T-cell (primary cell): ENCODE measurements around the gene GSTT2B. TPM values are rescaled to one million over a fixed set of nuclear protein-coding genes. Genes with fewer than 3 reads are reported as not detected.
"Not testable (repeated sequence)": the region's sequence is repeated elsewhere in the genome, so short reads cannot be mapped to it uniquely, and the experiment has no call there.

Source experiments
- ATAC-seq, 4 experiments: fragments of 200-7000 bp in 3 of 4; fragments of 150-1000 bp in 1 of 4; cut with Tn5 transposase; replicated peaks in 1 of 4; 1 replicate in 3 of 4; 2 replicates in 1 of 4; pipeline ENCODE4 v1.10.0; 2021; ENCODE audit warnings: moderate library complexity in 3 of 4, mild to moderate bottlenecking in 2 of 4, moderate number of reproducible peaks in 1 of 4
- CTCF ChIA-PET, 2 donors: fragments of 300-600 bp; sonication (Branson Sonifier 250); formaldehyde crosslinking; loops; one replicate each; lab custom pipeline; 2022; ENCODE audit warnings: antibody characterized with exemption in 2 of 2; lab: Charles Lee
- POLR2A ChIA-PET, 2 donors: fragments of 300-600 bp; sonication (Branson Sonifier 250); formaldehyde crosslinking; loops; one replicate each; lab custom pipeline; 2022; ENCODE audit warnings: antibody characterized with exemption in 2 of 2; lab: Charles Lee
- DNase-seq, 35 experiments: peaks; one replicate each; pipeline versions ENCODE4 v3.0.0 to v3.0.0-alpha.2; 2013 to 2023
- H3K27ac ChIP-seq: one replicate; pipeline ENCODE4 v1.5.1; 2013; ENCODE audit warnings: low read length
- H3K27me3 ChIP-seq, 2 experiments: replicated peaks in 1 of 2; 1 replicate in 1 of 2; 2 replicates in 1 of 2; pipeline versions ENCODE4 v1.6.1 to v1.7.0; 2013; ENCODE audit warnings: low read length in 1 of 2, mixed read lengths in 1 of 2; ENCODE audit not compliant: control insufficient read depth in 2 of 2, insufficient read depth in 2 of 2; ENCODE audit errors: extremely low read depth in 1 of 2
- H3K36me3 ChIP-seq, 2 donors: 1 replicate in 1 of 2; 2 replicates in 1 of 2; pipeline versions ENCODE4 v1.6.1 to v1.7.0; 2013; ENCODE audit warnings: low read length in 1 of 2; ENCODE audit not compliant: control insufficient read depth in 2 of 2, insufficient read depth in 1 of 2; ENCODE audit errors: extremely low read depth in 1 of 2
- H3K4me1 ChIP-seq, 2 experiments: 1 replicate in 1 of 2; 2 replicates in 1 of 2; pipeline versions ENCODE4 v1.6.1 to v1.7.0; 2013; ENCODE audit warnings: low read length in 2 of 2, mixed read lengths in 1 of 2; ENCODE audit not compliant: insufficient read depth in 2 of 2, control insufficient read depth in 1 of 2; ENCODE audit errors: extremely low read depth in 1 of 2
- H3K4me3 ChIP-seq, 2 donors: 1 replicate in 1 of 2; 2 replicates in 1 of 2; pipeline versions ENCODE4 v1.5.1 to v1.7.0; 2013; ENCODE audit warnings: mild to moderate bottlenecking in 2 of 2, low read length in 1 of 2, moderate library complexity in 1 of 2; ENCODE audit not compliant: control insufficient read depth in 1 of 2; ENCODE audit errors: extremely low read depth in 1 of 2
- H3K9me3 ChIP-seq: 2 replicates; pipeline ENCODE4 v1.7.0; 2013
- H3K27ac Mint-ChIP-seq, 2 donors: one replicate each; pipeline ENCODE4 v1.8.0; 2020 to 2021; ENCODE audit warnings: mild to moderate bottlenecking in 2 of 2, mixed read lengths in 2 of 2
- H3K27me3 Mint-ChIP-seq, 2 donors: one replicate each; pipeline ENCODE4 v1.8.0; 2021 to 2022; ENCODE audit warnings: mixed read lengths in 2 of 2
- H3K36me3 Mint-ChIP-seq: one replicate; pipeline ENCODE4 v1.8.0; 2021; ENCODE audit warnings: mixed read lengths
- H3K4me1 Mint-ChIP-seq, 3 donors: one replicate each; pipeline ENCODE4 v1.8.0; 2020 to 2022; ENCODE audit warnings: mixed read lengths in 3 of 3, mild to moderate bottlenecking in 1 of 3
- H3K4me3 Mint-ChIP-seq, 3 donors: one replicate each; pipeline ENCODE4 v1.8.0; 2020 to 2022; ENCODE audit warnings: mild to moderate bottlenecking in 3 of 3, mixed read lengths in 3 of 3, moderate library complexity in 3 of 3
- H3K9me3 Mint-ChIP-seq, 3 donors: one replicate each; pipeline ENCODE4 v1.8.0; 2020 to 2022; ENCODE audit warnings: mixed read lengths in 3 of 3
- WGBS: methylation state at CpG from one replicate; pipeline ENCODE4 v1.1.5; 2013; ENCODE audit warnings: missing lambda C conversion rate; ENCODE audit not compliant: insufficient coverage; 5-methylcytosine and 5-hydroxymethylcytosine counted together
- total RNA-seq, 35 experiments: library from RNA in 6 of 35; stranded (reverse) in 6 of 35; fragments of 120-200 nt in 1 of 35; gene quantifications; one replicate each; pipeline versions ENCODE4 v1.2.1 to v1.2.4 and lab custom pipeline; 2013 to 2026

GSTT2B gene
- total RNA-seq, 5 donors from 2014 or later (not counting 1 experiment from before 2014, with no cell fraction given): not detected

DNA sequence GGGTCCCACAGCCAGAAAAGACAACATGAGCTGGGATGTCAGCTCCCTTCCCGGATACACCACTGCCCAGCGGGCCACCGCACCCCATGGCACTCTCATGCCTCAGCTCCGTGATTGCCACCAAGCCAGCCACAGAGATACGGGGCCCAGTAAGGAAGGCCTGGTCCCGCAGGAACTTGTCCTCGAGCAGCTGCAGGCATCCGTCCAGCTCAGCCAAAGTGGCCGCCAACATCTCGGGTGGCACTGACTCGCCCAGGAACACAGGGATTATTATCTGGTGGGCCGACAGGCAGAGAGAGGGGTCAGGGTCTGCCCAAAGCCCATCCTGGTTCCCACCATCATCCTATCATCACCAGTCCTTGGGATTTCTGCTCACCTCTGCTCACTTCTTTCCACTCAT is 16.3 kb upstream of the GSTT2B start:
- ATAC-seq, H3K4me1 Mint-ChIP-seq, DNase-seq, H3K9me3 Mint-ChIP-seq, H3K9me3 ChIP-seq, H3K4me3 Mint-ChIP-seq, H3K4me1 ChIP-seq, CTCF ChIA-PET, POLR2A ChIA-PET, H3K36me3 ChIP-seq, H3K36me3 Mint-ChIP-seq, H3K4me3 ChIP-seq, H3K27ac ChIP-seq, H3K27me3 ChIP-seq, H3K27ac Mint-ChIP-seq, H3K27me3 Mint-ChIP-seq: not testable (repeated sequence)
- no CpG with 5 or more reads among the region's 12 CpGs for WGBS

DNA sequence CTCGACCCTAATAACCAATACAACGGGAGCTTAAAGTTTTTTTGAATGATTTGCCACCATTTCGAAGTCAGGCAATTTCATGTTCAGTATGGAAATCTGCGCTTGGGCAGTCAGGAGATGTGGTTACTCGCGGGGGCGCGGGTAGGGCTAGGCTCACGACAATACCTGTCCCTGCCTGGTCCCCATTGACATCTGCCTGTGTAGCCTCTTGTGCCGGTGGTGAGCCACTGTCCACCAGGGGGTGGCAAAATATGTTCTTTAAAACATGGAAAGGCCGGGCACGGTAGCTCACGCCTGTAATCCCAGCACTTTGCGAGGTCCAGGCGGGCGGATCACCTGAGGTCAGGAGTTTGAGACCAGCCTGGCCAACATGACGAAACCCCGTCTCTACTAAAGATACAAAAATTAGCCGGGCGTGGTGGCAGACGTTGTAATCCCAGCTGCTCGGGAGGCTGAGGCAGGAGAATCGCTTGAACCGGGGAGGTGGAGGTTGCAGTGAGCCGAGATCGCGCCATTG is 13.9 kb upstream of the GSTT2B start:
- CTCF ChIA-PET, H3K27me3 Mint-ChIP-seq, H3K9me3 ChIP-seq, POLR2A ChIA-PET, H3K27ac Mint-ChIP-seq, H3K27me3 ChIP-seq, DNase-seq, H3K9me3 Mint-ChIP-seq, H3K4me3 Mint-ChIP-seq, H3K27ac ChIP-seq, H3K4me3 ChIP-seq: not testable (repeated sequence)
- Mint-ChIP-seq H3K36me3 (peaks cover 10% of the 10 kb centered on the region), H3K4me1 (peaks cover 10 to 22% (median 17%) of the 10 kb centered on the region in 3 donors)
- peaks cover 6 to 21% of the 10 kb centered on the region in 2 donors for H3K36me3 ChIP-seq
- peaks cover 0 to 11% of the 10 kb centered on the region in 2 experiments for H3K4me1 ChIP-seq
- peak; percentile 21 to 35 (median 28) for ATAC-seq
- whole genome bisulfite sequencing: no CpG with 5 or more reads among the region's 27 CpGs

DNA sequence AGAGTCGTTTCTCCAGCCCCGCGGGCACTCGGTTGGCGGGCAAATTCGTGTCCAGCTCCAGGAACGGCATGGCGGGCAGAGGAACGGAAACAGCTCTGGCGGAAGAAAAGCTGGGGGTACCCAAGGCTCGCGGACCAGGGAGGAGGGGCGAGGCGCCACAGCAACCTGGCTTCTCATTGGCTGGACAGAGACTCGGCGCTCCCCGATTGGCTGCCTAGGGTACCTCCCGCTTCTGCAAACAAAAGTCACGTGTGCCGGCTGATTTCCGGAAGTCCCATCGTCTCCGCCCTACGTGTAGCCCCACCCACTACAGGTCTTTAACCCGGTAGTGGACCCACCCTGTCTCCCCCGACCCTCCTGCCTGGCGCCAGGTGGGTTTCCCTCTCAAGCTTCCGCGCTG is 13.3 kb upstream of the GSTT2B start, which contains the start of gene DDT:
Gene DDT, minus strand, starts transcription at position 97 of the 400 bp plus-strand sequence. Its CDS starts 27 bp downstream, at position 70.
- H3K27me3 Mint-ChIP-seq, CTCF ChIA-PET, H3K4me3 Mint-ChIP-seq, H3K27ac ChIP-seq, DNase-seq, H3K27me3 ChIP-seq, POLR2A ChIA-PET, H3K27ac Mint-ChIP-seq, H3K9me3 ChIP-seq, H3K4me3 ChIP-seq, H3K9me3 Mint-ChIP-seq: not testable (repeated sequence)
- peak; percentile 95 to 98 (median 96) for ATAC-seq
- Mint-ChIP-seq H3K36me3 (peaks cover 11% of the 10 kb centered on the region), H3K4me1 (peaks cover 10 to 27% (median 23%) of the 10 kb centered on the region in 3 donors)
- WGBS: no CpG with 5 or more reads among the region's 29 CpGs
- peaks cover 6 to 26% of the 10 kb centered on the region in 2 donors for H3K36me3 ChIP-seq
- H3K4me1 ChIP-seq: peaks cover 0 to 11% of the 10 kb centered on the region in 2 experiments

DNA sequence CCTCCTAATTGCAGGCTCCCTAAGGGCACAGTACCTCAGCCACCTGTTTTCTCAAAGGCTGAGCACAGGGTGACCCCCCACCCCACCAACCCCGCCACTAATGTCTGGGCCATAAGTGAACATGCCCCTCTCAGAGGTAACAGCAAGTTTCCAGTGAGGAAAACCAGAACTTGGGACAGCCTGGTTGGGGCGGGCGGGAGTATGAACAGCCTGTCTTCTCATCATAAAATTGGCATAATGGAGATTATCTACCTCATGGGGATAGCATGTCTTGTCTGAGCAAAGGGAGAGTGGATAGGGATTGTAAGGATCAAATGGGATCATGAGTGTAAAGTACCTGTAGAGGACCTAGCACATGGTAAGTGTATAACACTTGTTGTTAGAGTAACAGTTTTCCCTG is 10.9 kb upstream of the GSTT2B start:
- H3K4me3 ChIP-seq, POLR2A ChIA-PET, CTCF ChIA-PET, H3K9me3 Mint-ChIP-seq, H3K27ac Mint-ChIP-seq, ATAC-seq, DNase-seq, H3K27ac ChIP-seq, H3K27me3 ChIP-seq, H3K27me3 Mint-ChIP-seq, H3K9me3 ChIP-seq: not testable (repeated sequence)
- peaks cover 0 to 11% of the 10 kb centered on the region in 2 experiments for H3K4me1 ChIP-seq
- peaks cover 6 to 29% of the 10 kb centered on the region in 2 donors for H3K36me3 ChIP-seq
- H3K36me3 Mint-ChIP-seq: peaks cover 15% of the 10 kb centered on the region
- WGBS: no CpG with 5 or more reads among the region's 3 CpGs
- H3K4me3 Mint-ChIP-seq: peak overlapping the region in 2 of 3 donors; percentile 28 to 54
- H3K4me1 Mint-ChIP-seq: peaks cover 13 to 32% (median 27%) of the 10 kb centered on the region in 3 donors

DNA sequence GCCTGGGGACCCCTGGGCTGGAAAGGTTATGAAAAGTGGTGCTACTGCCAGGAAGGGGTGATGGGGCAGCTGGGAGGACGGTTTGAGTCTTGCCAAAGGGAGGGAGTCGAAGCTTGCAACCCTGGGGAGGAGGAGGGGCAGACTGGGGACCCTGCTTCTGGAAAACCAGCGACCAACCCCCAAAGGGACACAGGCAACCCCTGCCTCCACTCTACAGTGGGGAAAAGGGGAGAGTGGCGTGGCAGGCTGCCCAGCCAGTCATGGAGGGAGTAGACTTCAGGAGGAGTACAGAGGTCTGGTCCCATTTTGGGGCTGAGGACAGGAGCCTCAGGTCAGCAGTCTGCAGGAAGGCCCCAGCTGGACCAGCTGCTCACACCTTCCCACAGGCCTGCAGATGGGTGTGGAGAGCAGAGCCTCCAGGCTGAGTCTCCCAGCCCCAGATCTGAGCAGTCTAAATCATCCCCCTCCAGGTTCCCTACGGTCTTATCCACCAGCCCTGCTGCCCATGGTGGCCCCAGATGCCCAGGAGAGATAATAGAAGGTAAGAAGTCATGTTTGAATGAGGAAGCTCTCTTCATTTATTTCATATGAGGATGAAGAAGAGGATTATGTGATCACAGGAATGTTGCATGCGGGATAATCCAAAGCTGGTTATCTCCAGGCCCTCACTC is 10.0 kb upstream of the GSTT2B start:
- H3K27me3 ChIP-seq: no peaks in the 10 kb centered on the region
- H3K9me3 ChIP-seq: no peaks in the 10 kb centered on the region
- Mint-ChIP-seq H3K9me3 (no peaks in the 10 kb centered on the region), H3K36me3 (peaks cover 15% of the 10 kb centered on the region), H3K27me3 (no peaks in the 10 kb centered on the region), H3K27ac (peak overlapping the region in 1 of 2 donors; percentile 6), H3K4me1 (peaks cover 13 to 32% (median 27%) of the 10 kb centered on the region in 3 donors), H3K4me3 (peak overlapping the region in 2 of 3 donors; percentile 16 to 21)
- H3K27ac ChIP-seq: no peak overlapping the region
- no peak for DNase-seq
- ATAC-seq: no peak
- peaks cover 6 to 29% of the 10 kb centered on the region in 2 donors for H3K36me3 ChIP-seq
- ChIA-PET POLR2A (no interaction called here), CTCF (no interaction called here)
- H3K4me3 ChIP-seq: no peak overlapping the region
- WGBS: 78% methylated on average over 1 of the region's 6 CpGs
- H3K4me1 ChIP-seq: peaks cover 0 to 11% of the 10 kb centered on the region in 2 experiments

DNA sequence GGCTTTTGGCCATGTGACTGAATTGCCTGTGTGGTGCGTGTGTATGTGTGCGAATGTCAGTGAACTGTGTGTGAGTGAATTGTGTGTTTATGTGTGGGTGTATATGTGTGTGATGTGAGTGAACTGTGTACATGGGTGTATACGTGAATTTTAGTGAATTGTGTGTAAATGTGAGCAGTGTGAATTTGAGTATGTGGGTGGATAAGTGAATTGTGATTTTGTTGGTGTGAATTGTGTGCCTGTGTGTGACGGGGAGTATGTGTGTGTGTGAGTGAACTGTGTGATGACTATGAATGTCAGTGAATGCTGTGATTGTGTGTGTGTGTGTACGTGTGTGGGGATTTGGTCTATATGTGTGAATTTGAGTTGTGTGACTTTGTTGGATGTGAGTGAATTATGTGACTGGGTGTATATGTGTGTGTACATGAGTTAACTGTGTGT is 9.2 kb upstream of the GSTT2B start:
- no peak overlapping the region for H3K27ac ChIP-seq
- no peaks in the 10 kb centered on the region for H3K9me3 ChIP-seq
- H3K4me3 Mint-ChIP-seq: peak overlapping the region in 2 of 3 donors; percentile 0 to 6
- no peaks in the 10 kb centered on the region for H3K27me3 Mint-ChIP-seq
- no peaks in the 10 kb centered on the region for H3K27me3 ChIP-seq
- no peaks in the 10 kb centered on the region for H3K9me3 Mint-ChIP-seq
- ChIA-PET POLR2A (no interaction called here), CTCF (no interaction called here)
- 76% methylated on average over 5 of the region's 5 CpGs for WGBS
- H3K4me3 ChIP-seq: no peak overlapping the region
- DNase-seq: no peak
- H3K36me3 Mint-ChIP-seq: peaks cover 15% of the 10 kb centered on the region
- H3K36me3 ChIP-seq: peaks cover 6 to 29% of the 10 kb centered on the region in 2 donors
- H3K4me1 ChIP-seq: peaks cover 0 to 11% of the 10 kb centered on the region in 2 experiments
- peak overlapping the region in 1 of 2 donors; percentile 3 for H3K27ac Mint-ChIP-seq
- ATAC-seq: no peak
- H3K4me1 Mint-ChIP-seq: peaks cover 13 to 32% (median 27%) of the 10 kb centered on the region in 3 donors
